NCI-H345 treated with DMSO at 0.1 percent for 48 hours (cell line): ENCODE measurements around the gene UBC.
"Not testable (repeated sequence)": the region's sequence is repeated elsewhere in the genome, so short reads cannot be mapped to it uniquely, and the experiment has no call there.

ENCODE experiments used
- DNase-seq: peaks from one replicate; lab custom pipeline; 2025; ENCODE audit not compliant: unreplicated experiment; lab: John Stamatoyannopoulos, UW

Gene UBC

DNA sequence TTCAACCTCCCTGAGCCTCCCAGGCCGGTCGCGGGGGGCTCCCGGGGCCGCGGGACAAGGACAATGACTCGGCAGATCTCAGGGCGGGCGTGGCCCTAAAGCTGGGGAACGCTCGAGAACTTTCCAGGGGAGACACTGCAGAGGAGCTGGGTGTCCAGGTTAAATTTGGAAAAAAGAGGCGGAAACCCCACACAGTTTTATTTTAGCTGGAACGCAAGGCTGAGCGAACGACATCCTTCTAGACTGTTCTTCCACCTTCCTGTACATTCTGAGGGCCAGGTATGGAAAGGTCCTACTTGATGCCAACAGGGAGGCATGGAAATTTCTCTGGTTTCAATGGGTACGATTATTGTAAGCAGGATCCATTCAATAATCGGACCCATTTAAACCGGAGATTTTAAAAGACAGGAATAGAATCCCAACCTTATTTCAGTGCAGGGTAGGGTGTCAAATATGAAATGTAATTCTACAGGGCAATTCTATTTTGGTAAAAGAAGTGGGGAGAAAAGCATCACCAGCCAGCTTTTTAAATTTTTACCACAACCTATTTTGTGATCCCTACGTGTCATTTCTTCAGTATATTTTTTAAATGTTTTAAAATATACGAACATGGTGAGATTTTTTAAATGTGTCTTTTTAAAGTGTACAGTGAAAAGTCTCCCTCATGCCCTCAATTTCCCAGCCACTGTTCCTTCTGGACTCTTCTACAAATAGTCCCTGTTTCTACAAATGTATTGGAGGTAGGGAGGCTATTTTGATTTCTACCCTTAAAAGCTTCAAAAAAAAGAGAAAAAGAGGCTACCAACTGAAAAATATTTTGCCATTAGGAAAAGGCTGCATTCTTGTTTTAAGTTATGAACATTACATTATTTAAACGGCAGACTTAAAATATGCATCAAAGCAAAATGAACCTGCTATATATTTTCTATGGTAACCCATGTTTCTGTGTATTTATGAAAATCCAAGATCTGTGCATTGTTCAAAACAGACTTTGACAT is 1.1 kb upstream of the UBC start:
- no peak for DNase-seq

DNA sequence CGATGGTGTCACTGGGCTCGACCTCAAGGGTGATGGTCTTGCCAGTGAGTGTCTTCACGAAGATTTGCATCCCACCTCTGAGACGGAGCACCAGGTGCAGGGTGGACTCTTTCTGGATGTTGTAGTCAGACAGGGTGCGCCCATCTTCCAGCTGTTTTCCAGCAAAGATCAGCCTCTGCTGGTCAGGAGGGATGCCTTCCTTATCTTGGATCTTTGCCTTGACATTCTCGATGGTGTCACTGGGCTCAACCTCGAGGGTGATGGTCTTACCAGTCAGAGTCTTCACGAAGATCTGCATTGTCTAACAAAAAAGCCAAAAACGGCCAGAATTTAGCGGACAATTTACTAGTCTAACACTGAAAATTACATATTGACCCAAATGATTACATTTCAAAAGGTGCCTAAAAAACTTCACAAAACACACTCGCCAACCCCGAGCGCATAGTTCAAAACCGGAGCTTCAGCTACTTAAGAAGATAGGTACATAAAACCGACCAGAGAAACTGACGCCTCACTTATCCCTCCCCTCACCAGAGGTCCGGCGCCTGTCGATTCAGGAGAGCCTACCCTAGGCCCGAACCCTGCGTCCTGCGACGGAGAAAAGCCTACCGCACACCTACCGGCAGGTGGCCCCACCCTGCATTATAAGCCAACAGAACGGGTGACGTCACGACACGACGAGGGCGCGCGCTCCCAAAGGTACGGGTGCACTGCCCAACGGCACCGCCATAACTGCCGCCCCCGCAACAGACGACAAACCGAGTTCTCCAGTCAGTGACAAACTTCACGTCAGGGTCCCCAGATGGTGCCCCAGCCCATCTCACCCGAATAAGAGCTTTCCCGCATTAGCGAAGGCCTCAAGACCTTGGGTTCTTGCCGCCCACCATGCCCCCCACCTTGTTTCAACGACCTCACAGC is 717 bp downstream of the UBC start:
- no peak for DNase-seq

DNA sequence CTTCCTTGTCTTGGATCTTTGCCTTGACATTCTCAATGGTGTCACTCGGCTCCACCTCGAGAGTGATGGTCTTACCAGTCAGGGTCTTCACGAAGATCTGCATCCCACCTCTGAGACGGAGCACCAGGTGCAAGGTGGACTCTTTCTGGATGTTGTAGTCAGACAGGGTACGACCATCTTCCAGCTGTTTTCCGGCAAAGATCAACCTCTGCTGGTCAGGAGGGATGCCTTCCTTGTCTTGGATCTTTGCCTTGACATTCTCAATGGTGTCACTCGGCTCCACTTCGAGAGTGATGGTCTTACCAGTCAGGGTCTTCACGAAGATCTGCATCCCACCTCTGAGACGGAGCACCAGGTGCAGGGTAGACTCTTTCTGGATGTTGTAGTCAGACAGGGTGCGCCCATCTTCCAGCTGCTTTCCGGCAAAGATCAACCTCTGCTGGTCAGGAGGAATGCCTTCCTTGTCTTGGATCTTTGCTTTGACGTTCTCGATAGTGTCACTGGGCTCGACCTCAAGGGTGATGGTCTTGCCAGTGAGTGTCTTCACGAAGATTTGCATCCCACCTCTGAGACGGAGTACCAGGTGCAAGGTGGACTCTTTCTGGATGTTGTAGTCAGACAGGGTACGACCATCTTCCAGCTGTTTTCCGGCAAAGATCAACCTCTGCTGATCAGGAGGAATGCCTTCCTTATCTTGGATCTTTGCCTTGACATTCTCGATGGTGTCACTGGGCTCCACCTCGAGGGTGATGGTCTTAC is 1.7 kb downstream of the UBC start:
- not testable (repeated sequence) for DNase-seq

DNA sequence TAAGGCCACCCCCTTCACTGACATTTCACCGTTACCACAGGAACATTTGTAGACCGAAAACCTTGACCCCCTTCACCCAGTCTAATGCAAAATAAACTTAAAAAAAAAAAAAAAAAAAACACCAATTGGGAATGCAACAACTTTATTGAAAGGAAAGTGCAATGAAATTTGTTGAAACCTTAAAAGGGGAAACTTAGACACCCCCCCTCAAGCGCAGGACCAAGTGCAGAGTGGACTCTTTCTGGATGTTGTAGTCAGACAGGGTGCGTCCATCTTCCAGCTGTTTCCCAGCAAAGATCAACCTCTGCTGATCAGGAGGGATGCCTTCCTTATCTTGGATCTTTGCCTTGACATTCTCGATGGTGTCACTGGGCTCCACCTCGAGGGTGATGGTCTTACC is 2.9 kb downstream of the UBC start:
- DNase-seq = not testable (repeated sequence)

DNA sequence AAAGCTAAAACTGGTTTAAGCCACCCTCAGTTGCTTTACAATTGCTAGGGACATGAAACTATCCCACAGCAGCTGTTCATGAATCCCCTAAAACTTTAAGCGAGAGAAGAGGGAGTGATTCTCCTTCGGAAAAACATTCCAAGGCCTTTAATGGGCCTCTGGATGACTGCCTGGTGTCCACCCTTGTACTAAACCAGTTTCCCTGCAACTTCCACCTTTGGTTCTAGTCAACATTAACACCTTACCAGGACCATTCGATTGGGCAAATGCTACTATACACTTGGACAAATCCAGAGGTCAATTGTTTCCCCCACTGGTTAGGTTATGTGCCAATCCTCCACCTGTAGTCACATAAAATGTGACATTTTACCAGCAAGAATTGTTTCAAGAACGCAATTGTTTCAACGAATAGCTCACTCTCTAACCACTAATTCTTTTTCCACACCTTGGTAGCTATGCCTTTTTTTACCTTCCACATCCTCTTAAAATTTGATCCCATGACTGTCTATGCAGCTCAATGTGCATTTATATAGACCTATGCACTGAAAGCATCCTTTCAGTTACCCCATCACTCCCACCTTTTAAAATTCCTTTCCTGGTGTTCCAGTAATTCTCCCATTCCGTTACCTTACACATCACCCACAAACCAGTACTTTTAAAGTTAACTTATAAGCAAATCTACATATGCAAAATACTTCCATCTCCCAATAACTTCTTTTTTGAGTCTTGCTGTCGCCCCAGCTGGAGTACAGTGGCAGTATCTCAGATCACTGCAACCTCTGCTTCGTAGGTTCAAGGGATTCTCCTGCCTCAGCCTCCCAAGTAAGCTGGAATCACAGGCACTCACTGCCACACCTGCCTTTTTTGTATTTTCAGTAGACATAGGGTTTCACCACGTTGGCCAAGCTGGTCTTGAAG is 3.6 kb downstream of the UBC start:
- no peak for DNase-seq

DNA sequence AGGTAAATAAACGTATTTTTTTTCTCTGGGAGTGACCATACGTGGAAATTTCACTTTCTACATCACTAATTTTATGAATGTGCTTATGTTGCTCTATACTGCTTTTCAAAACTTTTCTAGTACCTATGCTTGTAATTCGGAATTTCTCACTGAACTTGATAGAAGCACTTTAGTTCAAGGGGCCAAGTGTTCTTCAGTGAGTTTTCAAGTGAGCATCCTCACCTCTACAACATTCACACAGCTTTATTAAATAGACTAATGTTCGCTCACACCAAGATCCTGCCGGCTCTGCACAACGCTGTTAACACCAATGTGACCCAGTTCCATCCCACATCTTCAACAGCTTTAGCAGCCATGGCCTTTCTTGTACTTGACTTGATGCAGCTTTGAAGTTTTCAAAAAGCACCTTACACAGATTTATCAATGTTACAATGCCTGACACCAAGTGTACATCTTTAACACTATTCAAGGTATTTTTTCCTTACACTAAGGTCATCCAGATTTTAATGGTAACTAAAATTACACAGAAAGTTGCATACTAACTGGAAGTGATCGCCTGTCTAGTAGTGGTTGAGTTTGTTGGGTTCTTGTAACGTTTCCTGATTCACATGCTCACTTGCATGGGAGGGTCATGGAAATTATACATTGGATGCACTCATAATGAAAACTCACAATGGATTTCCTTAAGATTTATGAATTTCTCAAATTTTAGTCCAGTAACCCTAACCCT is 4.5 kb downstream of the UBC start:
- no peak for DNase-seq

DNA sequence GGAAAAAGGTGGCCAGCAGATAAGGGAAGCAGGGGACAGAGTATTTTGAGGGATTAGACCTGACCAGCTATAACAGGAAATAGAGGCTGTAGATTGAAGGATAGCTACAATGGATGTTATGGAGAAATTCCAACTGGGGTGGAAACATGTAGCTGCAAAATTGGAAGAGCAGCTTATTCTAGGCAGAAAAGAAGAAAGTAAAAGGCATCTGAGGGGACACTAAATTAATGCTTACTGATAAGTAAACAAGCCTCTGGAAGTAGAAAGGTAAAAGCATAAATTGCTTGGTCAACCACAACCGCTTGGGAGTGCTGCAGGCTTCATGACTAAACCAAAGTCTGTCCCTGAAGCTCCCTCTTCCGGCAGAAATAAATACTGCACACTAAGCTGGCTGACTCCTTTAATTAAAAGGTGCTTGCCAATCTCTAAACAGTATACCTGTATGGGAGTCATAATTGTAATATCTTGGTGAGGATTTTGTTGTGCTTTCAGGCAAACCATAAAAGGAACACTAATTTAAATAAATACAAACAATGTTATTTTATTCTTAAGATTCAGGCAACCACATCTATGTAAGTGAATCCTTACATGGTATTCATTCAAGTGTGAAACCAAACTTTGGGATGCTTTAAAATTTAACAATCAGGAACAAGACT is 7.7 kb downstream of the UBC start:
- no peak for DNase-seq

DNA sequence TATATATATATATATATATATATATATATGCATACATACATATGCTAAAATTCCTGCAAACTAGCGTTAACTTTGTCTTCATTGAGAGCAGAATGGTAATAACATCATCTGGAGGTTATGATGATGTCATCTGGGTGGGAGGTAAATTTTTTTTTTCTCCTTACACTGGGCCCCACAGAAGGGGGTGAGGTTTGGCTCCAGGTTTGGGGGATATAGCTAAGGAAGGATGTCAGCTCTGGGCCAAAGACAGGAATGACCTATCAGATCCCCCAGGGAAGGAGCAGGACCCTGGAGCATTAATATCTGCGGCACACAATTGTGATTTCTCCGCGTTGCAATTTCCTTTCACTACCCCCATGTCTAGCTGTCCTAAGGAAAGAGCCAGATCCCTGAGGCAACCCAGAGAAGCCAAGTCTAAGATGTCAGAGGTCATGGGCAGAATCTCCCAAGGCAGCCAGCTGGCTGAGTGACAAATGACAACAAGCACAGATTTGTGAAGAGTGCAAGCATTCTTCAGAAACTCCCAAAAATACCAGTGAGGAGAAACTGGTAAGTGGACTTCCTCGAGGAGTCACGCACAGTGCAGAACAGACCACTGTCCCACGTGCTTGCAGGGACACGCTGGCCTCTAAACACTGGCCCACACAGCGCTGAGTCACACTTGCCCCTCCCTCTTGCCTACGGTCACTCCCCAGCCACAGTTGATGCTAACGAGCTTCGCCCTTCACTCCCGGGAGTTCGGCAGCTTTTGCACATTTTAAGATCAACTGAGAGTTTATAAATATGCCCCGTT is 9.9 kb downstream of the UBC start:
- DNase-seq = no peak

DNA sequence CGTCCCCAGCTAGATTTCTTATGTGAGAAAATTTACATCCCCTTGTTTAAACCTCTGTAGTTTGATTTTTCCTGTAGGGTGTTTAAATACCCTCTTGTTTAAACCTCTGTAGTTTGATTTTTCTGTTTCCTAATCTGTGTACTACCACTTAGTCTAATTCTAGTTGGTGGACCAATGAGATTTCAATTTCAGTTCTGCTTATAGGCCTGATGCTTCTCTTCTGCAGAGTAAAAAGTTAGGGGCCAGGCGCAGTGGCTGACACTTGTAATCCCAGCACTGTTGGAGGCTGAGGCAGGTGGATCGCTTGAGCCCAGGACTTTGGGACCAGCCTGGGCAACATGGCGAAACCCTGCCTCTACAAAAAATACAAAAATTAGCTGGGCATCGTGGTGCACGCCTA is 11.5 kb downstream of the UBC start:
- no peak for DNase-seq

DNA sequence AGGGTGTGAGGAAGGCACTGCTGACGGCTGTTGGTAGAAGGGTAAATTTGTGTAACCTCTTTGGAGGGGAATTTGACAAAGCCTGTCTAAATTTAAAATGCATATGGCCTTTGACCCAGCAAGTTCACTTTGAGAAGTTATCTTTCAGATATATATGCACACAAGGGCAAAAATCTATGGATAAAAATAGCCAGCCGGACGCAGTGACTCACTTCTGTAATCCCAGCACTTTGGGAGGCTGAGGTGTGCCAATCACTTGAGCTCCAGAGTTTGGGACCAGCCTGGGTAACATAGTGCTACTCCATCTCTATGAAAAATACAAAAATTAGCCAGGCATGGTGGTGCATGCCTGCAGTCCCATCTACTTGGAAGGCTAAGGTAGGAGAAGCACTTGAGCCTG is 13.4 kb downstream of the UBC start:
- DNase-seq = no peak

DNA sequence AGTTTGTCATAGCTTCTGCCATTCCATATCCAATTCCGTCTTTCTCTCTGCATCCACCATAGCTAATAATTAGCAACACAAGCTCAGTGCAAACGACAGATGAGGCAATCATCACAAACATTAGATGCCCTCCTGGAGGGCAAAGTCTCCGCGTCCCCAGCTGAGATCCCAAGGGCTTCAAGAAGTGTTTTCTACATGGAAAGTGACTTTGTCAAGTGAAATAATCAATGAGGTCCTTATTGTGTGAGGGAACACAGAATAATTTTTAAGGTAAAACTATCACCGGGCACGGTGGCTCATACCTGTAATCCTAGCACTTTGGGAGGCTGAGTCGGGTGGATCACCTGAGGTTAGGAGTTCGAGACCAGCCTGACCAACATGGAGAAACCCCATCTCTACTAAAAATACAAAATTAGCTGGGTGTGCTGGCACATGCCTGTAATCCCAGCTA is 14.1 kb downstream of the UBC start:
- not testable (repeated sequence) for DNase-seq

DNA sequence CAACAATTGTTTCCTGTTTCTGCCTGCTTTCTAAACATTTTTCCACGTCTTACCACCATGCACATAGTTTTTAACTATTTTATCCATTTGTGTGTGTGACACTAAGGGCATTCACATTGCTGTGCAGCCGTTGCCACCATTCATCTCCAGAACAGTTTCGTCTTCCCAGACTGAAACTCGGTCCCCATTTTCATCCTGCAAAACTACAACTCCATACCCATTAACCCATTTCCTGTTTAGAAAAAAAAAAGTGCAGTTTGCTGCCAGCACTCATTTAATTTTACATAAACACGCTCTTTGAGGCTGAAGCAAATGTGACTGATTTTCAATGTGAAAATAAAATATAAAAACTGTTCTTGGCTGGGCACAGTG is 15.5 kb downstream of the UBC start:
- no peak for DNase-seq

DNA sequence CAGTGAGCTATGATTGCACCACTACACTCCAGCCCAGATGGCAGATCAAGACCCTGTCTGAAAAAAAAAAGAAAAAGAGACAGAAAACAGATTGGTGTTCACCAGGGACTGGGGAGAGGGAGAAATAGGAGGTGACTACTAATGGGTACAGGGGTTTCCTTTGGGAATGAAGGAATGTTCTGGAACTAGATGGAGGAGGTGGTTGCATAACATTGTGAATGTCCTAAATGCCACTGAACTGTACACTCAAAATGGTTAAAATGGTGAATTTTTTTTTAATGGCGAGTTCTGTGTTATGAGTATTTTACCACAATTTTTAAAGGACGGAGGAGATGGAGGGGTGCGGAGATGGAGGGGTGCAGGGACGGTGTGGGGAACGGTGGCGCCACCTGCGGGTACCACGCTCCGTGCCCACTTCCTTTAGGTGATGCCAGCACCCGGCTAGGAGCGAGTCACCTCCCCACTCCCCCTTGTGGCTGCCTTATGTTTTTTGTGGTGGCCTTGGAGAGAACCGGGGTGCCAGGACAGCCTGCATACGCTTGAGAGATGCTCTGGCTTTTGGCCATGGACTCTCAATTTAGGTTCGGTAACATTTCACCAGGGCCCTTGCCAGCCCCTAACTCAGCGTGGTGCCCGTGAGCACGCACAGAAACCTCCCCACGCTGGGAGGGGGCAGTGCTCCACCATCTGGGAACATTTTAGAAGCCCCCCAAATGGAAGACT is 16.1 kb downstream of the UBC start:
- DNase-seq = no peak

DNA sequence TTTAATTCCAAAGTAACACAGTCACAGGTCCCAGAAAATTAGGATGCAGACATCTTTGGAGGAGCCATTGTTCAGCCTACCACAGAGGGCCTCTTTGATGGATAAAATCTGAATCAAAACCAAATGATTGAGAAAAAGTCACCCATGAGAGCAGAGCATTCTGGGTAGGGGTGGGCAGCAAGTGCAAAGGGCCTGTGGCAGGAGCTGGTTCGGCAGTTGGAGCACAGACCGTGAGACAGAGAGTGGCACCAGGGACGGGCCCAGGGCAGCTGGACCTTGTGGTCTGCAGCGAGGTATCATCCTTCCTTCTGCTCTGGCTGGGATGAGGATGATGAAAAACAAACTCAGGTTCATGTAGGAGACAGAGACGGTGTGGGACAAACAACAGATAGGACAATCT is 18.0 kb downstream of the UBC start:
- no peak for DNase-seq

DNA sequence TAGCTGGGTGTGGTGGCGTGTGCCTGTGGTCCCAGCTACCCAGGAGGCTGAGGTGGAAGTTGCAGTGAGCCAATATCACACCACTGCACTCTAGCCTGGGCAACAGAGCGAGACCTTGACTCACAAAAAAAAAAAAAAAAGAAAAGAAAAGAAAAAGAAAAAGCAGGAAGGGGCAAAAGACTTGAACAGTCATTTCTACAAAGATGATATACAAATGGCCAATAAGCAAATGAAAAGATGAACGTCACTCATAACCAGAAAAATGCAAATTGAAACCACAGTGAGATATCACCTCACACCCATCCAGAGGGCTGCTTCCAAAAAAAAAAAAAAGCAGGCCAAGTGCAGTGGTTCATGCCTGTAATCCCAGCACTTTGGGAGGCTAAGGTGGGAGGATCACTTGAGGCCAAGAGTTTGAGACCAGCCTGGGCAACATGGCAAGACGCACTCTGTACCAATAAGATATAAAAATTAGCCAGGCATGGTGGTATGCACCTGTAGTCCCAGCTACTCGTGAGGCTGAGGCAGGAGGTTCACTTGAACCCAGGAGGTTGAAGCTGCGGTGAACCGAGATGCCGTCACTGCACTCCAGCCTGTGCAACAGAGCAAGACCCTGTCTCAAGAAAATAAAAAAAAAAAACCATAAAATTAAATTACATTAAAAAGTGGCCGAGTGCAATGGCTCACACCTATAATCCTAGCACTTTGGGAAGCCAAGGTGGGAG is 20.5 kb downstream of the UBC start:
- no peak for DNase-seq

DNA sequence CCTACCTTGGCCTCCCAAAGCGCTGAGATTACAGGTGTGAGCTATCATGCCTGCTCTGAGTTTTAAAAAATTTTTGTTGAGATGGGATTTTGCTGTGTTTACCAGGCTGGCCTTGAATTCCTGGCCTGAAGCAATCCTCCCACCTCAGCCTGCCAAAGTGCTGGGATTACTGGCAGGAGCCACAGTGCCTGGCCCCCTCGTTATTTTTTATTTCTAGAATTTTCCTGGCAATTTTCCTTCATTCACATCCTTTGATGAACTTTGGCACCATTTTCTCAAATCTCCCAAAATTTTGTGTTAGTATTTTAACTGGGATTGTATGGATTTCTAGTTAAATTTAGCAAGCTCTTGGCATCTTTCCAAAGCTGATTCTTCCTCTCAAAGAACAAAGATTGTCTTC is 26.2 kb downstream of the UBC start:
- no peak for DNase-seq

DNA sequence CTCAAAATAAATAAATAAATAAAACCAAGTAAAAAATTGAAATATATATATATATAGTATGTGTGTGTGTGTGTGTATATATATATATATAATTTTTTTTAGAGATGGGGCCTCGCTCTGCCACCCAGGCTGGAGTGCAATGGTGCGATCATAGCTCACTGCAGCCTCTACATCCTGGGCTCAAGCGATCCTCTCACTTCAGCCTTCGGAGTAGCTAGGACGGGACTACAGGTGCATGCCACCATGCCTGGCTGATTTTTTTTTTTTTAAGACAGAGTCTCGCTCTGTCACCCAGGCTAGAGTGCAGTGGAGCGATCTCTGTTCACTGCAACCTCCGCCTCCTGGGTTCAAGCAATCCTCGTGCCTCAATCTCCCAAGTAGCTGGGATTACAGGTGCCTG is 26.7 kb downstream of the UBC start:
- DNase-seq = not testable (repeated sequence)
